LoVo (cell line): ENCODE data around the gene ZNF835.
"Not testable (repeated sequence)": the region's sequence is repeated elsewhere in the genome, so short reads cannot be mapped to it uniquely, and the experiment has no call there.

Source experiments
- DNase-seq: peaks from one replicate; pipeline ENCODE4 v3.0.0-alpha.2; 2016; ENCODE audit warnings: low spot score

Gene ZNF835

GRCh38 chr19:56671613-56671994, at the start of gene ZNF835:
Gene ZNF835, minus strand, starts transcription at chr19:56671757. Its CDS starts 6,559 bp downstream, at chr19:56665198.
- DNase-seq = no peak

DNA sequence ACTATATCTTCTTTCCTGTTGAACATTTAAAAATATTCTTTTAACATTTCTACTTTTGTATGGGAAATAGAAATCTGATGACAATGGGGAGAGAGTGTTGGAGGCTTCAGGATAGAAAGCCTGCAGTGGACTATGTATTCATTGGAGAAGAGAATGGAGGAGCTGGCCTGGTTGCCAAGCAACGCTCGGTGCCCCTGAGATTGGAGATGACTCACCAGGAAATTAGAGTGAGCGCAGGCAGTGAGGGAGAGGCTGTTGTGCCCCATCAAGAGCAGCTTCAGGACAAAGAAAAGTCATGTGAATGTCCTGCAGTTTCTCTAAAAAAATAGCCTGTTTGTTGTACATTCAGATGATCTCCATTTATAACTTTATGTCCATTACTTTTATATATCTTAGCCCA, 48.7 kb upstream of the ZNF835 start:
- DNase-seq = no peak

- no peak for DNase-seq
Measured at GRCh38 chr19:56718231-56718630, 46.7 kb upstream of the ZNF835 start.

- DNase-seq = no peak
Measured at GRCh38 chr19:56712611-56713276, 41.2 kb upstream of the ZNF835 start.

DNA sequence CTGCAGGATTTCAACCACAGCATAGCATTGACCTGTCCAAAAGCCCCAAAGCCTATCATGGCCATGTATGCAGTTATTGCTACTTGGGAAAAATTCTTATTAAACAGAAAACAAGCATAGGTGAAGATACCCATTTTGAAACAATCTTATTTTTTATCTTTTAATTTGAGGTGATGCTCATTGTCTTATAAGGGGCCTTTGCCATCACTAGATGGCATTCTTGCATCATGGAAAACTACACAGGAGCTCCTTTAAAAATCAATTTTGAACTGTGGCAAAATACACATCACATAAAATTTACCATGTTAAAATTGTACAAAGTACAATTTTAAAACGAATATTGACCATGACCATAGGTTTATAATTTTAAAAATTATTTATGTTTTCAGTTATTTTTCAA, 38.9 kb upstream of the ZNF835 start:
- DNase-seq = no peak

DNA sequence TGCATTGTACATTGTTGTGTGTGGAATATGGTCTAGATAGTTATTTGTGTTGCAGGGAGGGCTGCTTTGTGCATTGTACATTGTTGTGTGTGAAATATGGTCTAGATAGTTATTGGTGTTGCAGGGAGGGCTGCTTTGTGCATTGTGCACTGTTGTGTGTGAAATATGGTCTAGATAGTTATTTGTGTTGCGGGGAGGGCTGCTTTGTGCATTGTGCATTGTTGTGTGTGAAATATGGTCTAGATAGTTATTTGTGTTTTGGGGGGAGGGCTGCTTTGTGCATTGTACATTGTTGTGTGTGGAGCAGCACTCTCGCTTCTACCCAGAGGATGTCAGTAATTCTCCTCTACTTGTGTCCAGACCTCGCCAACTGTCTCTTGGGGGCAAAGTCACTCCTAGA, 36.3 kb upstream of the ZNF835 start:
- DNase-seq = no peak

DNA sequence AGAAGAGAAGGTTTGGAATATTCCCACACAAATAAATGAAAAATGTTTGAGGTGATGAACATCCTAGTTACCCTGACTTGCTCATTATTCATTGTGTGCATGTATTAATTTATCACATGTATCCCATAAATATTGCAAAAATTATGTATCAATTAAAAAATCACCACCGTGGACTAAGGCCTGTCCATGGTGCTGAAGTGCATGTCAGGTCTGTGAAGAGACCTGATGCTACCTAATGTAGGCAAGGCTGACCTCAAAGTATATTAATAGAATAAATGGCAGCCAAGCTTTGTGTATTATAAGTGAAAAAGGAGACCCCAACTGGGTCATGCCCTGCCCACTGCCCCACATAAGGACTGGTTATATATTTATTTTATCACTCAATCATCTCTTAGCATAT, 34.4 kb upstream of the ZNF835 start:
- no peak for DNase-seq

DNA sequence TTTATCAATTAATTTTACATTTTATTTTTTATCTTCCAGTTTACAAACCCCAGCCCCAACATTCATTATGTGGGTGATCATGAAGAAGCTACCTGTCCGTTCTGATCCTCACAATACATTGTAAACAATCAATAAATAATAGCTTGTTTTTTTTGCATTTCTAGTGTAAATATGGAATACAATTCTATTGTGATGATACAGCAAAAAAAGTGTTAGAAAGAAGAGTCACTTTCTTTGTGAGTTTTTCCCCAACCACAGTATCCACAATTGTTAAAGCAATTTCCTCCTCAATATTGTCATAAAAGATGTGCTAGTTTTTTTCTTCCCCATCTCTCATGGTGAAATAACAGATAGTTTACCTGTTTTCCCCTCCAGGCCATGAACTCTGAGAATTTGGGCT, 30.3 kb upstream of the ZNF835 start:
- no peak for DNase-seq

- DNase-seq = no peak
Measured at GRCh38 chr19:56699552-56699951, 28.0 kb upstream of the ZNF835 start.

DNA sequence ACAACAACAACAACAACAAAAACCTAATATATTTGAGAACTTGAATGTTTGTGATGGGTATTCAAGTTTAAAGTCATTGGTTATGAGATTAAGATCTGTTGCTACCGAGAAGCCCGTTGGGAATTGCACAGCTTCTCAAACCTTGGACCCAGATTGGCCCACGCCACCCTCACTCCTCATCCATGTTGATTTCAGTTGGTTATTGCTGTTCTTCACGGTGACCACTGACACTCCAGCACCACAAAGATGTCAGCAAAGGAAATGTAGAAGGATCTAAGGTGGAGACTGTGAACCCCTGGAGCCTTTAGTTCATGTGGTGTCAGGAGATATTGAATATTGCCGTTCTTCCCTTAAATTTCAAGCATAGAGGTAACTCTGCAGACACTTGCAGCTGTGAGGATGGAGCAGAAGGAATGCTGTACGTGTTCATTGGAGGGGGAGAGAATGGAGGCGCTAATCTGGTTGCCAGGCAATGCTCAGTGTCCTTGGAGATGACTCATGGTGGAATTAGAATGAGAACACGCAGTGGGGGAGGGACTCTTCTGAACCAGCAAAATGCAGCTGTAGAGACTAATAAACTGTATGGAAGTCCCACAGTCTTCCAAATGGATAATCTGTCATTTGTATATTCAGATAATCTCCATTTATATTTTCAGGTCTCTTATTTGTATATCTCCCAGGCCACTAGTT, 20.8 kb upstream of the ZNF835 start:
- no peak for DNase-seq

- DNase-seq = no peak
Measured at GRCh38 chr19:56690670-56691069, 19.1 kb upstream of the ZNF835 start.

GRCh38 chr19:56689198-56689597, 17.6 kb upstream of the ZNF835 start:
- no peak for DNase-seq

DNA sequence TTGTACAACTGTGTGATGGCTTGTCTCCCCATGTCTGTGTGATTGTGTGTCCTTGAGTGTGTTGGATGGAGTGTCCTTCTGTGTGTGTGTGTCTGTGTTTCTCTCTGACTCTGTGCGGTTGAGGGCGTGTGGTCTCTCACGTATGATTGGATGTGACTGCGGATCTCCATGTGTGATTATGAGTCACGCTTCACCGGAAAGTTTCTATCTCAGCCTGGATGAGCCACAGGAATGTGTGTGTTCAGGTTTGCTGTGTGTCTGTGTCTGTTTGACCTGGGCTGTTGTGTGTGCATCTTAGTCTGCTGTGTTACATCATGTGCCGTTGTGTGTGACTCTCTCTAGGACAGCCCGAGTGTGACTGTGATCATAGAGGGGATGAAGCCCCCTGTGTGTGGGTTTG, 15.5 kb upstream of the ZNF835 start:
- no peak for DNase-seq

DNA sequence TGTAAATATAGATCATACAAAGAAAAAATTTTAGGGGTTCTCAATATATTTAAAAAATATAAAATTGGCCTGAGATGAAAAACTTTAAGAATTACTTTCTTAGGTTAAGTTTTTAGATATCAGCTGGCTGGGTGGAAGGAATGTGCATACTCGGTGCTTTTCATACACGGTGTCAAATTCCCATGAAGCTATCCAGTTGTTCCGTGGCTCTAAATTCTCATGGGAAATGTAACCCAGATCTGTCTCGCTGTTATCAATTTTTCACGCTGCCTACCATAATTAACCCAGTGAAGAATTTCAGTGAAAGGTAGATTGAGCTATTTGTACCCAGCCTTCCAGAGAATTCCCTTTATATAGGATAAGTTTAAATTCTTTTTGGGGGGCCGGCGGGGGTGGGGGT, 11.6 kb upstream of the ZNF835 start:
- no peak for DNase-seq

DNA sequence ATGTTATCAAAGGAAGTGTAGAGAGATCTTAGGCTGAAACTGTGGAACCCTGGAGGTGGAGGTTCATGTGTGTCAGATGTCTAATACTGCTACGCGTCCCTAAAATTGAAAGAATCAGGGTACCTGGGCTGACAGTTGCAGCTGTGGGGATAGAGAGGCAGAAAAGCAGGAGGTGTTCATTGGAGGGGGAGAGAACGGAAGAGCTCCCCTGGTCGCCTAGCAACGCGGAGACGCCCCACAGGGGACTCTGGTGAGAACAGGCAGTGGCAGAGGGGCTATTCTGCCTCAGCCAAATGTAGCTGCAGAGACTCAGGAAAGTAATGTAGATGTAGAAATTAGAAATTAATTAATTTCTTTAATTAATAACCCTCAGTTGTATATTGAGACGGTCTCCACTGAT, 10.1 kb upstream of the ZNF835 start:
- no peak for DNase-seq

DNA sequence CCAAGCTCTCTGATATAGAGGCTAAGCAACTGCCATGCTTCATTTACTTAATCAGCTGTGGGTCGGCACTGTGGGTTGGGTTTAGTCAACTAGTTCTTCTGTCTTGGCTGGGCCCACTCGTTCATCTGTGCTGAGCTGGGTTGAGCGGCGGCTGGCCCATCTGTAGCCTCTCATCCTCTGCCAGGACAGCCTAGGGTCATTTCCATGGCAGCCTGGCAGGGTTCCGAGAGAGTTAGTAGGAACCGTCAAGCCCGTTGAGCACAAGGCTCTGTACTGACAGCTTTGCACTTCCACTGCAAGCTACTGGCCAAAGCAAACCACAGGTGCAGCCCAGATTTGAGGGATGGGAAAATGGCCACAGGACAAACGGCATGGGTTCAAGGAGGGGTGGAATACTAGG, 6.6 kb upstream of the ZNF835 start:
- no peak for DNase-seq

GRCh38 chr19:56672610-56673009, 1.1 kb upstream of the ZNF835 start:
- not testable (repeated sequence) for DNase-seq

DNA sequence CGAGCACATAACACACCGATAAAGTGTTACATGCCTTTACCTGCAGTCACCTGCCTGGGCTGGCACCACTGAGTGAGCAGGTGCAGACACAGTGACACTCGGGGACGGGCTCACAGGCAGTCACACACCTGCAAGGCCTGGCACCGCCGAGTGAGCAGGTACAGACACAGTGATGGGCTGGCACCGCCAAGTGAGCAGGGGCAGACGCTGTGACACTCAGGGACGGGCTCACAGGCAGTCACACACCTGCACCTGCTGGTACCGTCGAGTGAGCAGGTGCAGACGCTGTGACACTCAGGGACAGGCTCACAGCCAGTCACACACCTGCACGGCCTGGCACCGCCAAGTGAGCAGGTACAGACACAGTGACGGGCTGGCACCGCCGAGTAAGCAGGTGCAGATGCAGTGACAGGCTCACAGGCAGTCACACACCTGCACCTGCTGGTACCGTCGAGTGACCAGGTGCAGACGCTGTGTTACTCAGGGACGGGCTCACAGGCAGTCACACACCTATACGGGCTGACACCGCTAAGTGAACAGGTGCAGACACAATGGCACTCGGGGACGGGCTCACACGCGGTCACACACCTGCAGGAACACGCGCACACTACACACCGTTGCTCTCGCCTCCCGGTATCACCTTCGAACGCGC, 470 bp downstream of the ZNF835 start:
- DNase-seq = no peak

DNA sequence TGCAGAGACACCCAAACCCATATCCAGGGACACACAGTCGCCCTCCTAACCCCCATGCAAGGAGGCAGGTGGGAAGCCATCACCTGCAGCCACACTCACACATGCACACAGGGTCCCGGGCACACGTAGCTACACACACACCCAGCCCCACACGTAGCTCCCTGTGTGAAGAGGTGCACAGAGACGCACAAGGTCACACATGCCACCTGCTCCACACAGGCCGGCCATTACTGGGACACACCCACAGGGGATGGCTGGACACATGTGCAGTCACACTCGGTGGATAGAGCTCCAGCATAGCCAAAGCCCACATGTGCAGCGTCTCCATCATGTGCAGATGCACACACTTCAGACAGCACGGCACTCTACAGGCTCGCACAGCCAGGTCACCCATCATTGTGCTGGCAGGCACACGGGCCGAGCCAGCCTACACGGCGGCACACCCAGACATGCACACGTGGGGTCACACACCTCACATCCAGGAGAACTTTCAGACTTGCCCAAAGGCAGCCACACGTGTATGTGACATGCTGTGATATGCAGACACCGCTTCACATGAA, 1.1 kb downstream of the ZNF835 start:
- DNase-seq = no peak

DNA sequence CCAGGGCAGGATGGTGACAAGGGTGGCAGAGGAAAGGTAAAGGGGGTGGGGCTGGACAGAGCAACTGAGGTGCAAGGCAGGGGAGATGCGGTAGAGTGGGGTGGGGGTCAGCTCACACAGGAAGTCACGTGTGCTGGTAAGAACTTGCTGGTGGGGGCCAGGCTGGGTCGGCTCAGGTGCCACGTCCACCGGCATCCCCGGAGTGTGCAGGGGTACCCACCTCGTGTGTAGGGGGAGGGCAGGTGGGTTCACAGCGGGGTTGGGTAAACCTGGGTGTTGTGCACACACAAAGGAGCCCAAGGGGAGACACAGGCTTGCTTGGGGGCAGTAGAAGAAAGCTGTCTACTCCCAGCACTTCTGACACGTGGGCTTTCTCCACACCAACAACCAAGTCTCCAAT, 2.9 kb downstream of the ZNF835 start:
- DNase-seq = no peak

DNA sequence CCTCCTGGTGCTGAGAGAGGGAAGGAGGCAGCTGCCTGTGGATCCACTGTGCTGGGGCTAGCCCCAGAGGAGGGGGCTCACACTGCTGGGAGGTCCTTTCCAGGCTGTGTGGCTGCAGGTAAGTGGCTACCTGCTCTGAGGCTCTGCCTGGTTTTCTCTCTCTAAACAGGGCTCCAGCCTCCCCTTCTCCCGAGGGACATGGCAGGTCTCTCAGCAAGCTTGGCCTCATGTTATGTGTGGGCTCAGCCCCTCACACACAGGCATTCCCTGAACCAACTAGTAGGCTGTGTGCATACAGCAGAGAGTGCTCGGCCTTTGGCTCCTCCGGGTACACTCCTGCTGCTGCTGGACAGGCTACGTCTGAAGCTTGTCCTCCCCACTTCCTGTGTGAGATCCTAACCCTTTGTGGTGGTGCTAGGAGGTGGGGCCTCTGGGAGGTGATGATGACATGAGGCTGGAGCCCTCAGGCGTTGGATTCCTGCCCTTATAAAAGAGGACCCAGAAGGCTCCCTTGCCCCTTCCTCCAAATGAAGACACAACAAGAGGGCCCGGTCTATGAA, 4.2 kb downstream of the ZNF835 start:
- no peak for DNase-seq

GRCh38 chr19:56664511-56664910, 7.0 kb downstream of the ZNF835 start:
- no peak for DNase-seq

GRCh38 chr19:56663931-56664500, 7.5 kb downstream of the ZNF835 start:
- DNase-seq = no peak
